NOMO-1 treated with DMSO at 0.1 percent for 48 hours (cell line): ENCODE data around the gene DGKB.
"Not testable (repeated sequence)": the region's sequence is repeated elsewhere in the genome, so short reads cannot be mapped to it uniquely, and the experiment has no call there.

ENCODE experiments used
- DNase-seq: peaks from one replicate; lab custom pipeline; 2025; ENCODE audit not compliant: unreplicated experiment; lab: John Stamatoyannopoulos, UW

The DGKB gene

GRCh38 chr7:14480281-14480680 lies 422.3 kb downstream of the DGKB start:
- DNase-seq = no peak

DNA sequence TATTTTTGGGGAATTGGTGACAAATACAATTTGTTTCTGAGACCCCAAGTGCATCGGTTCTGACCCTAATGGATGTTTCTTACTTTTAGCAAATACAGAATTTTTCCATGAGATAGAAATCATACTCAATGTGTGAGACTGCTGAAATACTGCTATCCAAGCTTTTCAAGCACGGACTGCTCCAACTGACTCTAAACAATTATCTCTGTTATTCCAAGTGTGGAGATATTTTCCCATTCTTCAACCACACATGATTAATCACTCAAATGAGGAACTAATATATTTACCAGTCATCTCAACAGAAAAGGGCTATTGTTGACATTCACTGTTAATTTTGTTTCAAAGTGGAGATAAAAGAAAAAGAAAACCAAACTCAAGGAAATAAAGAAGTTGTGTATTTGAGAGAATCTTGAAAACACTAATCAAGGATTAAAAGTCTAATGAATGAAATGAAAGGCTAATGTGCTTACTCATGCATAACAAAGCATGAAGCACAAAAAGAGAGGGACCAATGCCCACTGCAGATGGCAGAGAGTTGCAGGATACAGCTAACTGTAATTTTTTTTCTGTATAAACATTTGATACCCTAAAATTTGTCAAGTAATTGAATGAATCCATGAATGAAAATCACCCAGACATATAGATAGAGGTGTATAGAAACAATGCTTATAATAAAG lies 423.6 kb downstream of the DGKB start:
- no peak for DNase-seq

GRCh38 chr7:14461716-14462115 lies 440.8 kb downstream of the DGKB start:
- DNase-seq = not testable (repeated sequence)

GRCh38 chr7:14458846-14459245 lies 443.7 kb downstream of the DGKB start:
- DNase-seq = not testable (repeated sequence)

GRCh38 chr7:14457568-14458453 lies 444.7 kb downstream of the DGKB start:
- peak; percentile 31 for DNase-seq

GRCh38 chr7:14449291-14449690 lies 453.3 kb downstream of the DGKB start:
- no peak for DNase-seq

GRCh38 chr7:14446829-14447228 lies 455.7 kb downstream of the DGKB start:
- no peak for DNase-seq

DNA sequence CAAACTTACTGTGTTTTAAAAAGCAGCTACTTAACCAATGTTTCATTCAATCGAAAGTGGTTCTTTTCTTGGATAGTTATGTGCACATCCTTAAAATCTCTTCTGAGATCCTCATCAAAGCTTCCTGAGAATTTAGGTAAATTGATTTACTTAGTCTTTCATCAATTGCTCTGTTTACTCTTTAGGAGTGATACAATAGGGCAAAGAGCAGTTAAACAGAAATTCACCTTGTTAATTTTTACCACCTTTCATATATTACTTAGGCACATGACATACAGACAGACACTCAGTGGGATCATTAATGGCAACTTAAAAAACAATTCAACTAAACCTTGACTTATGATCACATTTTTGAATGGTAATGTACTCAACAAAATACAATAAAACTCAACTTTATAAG lies 456.3 kb downstream of the DGKB start:
- no peak for DNase-seq

- no peak for DNase-seq
Observed at GRCh38 chr7:14438366-14438765, 464.2 kb downstream of the DGKB start.

DNA sequence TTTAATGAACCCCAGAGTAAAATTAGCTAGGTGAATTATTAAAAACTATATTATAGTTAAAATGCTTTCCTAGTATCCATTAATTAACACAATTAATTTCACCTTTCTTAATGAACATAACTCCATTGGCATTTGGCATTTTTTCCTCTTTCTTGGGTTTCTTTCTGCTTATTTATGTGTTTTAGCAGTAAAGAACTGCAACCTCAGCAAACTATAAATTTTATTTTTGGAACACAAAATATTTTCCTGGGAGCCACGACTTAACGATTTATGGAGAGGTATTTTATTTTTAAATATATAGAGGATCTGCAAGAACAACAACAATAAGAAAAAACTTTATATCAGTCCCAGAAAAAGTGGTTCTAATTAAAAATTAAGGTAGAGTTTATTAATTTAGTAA lies 465.7 kb downstream of the DGKB start:
- DNase-seq = no peak

GRCh38 chr7:14432924-14433323 lies 469.6 kb downstream of the DGKB start:
- no peak for DNase-seq

DNA sequence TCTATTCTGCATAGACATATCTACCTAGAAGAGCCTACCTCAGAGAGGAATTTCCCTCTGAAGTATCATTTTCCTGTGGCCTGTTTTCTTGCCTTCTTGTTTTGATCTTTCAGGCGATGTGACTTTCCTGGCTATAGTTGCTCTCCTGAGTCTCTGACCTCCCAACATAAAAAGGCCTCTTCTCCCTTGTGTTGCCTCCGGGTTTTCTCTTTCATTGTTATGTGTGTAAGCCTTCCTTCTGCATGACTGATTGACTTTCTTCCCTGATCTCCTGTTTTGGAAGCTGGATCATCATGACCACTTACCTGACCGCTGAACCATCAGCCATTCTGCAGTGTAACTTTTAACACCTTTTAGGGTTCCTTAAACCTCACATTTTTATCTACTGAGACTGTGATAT lies 471.6 kb downstream of the DGKB start:
- no peak for DNase-seq

GRCh38 chr7:14425559-14425958 lies 477.0 kb downstream of the DGKB start:
- DNase-seq = no peak

DNA sequence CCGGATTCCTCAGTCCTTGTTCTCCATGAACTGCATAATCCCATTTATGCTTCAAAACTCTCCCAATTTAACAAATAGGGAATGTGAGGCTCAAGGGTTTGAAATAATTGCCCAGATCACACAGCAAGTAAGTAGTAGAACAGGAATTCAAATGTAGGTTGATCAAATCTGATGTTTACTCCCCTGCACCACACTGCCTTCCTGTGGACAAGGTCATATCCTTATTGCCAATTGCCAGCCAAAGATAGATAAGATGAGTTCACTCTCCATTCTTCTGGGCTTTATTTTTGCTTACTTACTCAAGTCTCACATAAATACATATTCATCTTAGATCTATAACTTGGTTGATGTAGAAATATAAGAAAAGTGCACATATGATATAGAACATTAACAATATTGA lies 477.9 kb downstream of the DGKB start:
- no peak for DNase-seq

- DNase-seq = no peak
Observed at GRCh38 chr7:14420768-14421167, 481.8 kb downstream of the DGKB start.

DNA sequence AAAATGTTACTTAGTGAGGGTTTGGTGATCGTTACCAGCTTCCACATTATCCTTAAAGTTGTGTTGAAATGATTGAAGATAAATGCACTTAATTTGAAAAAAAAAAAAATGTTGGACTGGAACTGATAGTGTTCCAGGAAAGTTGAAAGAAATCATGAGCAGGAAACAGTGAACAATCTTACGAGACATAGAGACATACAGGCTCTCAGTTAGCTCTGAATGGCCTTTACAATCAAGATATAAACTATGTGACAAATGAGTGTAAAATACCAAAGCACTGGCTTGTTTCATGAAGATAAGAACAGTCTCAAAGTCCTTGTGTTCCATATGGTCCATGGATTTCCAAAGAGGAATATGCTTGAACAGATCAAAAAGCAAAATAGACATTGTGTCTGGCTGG lies 483.0 kb downstream of the DGKB start:
- no peak for DNase-seq

GRCh38 chr7:14418633-14419032 lies 483.9 kb downstream of the DGKB start:
- DNase-seq = no peak

- no peak for DNase-seq
Observed at GRCh38 chr7:14414274-14414986, 488.1 kb downstream of the DGKB start.

GRCh38 chr7:14407246-14408015 lies 495.1 kb downstream of the DGKB start:
- DNase-seq = no peak

- no peak for DNase-seq
Observed at GRCh38 chr7:14403587-14403986, 499.0 kb downstream of the DGKB start.

GRCh38 chr7:14400271-14400670 lies 502.3 kb downstream of the DGKB start:
- DNase-seq = no peak
